ENCODE measurements around the gene STK31.
"Not testable (repeated sequence)": the region's sequence is repeated elsewhere in the genome, so short reads cannot be mapped to it uniquely, and the experiment has no call there.

DNA sequence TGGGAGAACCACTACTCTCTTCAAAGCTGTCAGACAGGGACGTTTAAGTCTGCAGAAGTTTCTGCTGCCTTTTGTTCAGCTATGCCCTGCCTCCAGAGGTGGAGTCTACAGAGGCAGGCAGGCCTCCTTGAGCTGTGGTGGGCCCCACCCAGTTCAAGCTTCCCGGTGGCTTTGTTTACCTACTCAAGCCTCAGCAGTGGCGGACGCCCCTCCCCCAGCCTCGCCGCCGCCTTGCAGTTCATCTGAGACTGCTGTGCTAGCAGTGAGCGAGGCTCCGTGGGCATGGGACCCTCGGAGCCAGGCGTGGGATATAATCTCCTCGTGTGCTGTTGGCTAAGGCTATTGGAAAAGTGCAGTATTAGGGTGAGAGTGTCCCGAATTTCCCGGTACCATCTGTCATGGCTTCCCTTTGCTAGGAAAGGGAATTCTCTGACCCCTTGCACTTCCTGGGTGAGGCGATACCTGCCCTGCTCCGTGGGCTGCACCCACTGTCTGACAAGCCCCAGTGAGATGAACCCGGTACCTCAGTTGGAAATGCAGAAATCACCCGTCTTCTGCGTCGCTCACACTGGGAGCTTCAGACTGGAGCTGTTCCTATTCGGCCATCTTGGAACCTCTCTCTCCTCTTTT is 12.7 kb downstream of the STK31 start:
- TF ChIP-seq, protein P1, sequence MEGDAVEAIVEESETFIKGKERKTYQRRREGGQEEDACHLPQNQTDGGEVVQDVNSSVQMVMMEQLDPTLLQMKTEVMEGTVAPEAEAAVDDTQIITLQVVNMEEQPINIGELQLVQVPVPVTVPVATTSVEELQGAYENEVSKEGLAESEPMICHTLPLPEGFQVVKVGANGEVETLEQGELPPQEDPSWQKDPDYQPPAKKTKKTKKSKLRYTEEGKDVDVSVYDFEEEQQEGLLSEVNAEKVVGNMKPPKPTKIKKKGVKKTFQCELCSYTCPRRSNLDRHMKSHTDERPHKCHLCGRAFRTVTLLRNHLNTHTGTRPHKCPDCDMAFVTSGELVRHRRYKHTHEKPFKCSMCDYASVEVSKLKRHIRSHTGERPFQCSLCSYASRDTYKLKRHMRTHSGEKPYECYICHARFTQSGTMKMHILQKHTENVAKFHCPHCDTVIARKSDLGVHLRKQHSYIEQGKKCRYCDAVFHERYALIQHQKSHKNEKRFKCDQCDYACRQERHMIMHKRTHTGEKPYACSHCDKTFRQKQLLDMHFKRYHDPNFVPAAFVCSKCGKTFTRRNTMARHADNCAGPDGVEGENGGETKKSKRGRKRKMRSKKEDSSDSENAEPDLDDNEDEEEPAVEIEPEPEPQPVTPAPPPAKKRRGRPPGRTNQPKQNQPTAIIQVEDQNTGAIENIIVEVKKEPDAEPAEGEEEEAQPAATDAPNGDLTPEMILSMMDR (IDR thresholded peaks at IDR 0.05; ENCODE audit: low read depth, low read length): not testable (repeated sequence)
- TF ChIP-seq EZH2phosphoT487 (IDR thresholded peaks at IDR 0.05; ENCODE audit: low read depth): not testable (repeated sequence)

Data from OCI-LY3 (cell line).